Measurements from ENCODE around the gene MED14.
A peak's percentile ranks its signal among the peaks of the same experiment; 100 is the strongest.

The MED14 gene

DNA sequence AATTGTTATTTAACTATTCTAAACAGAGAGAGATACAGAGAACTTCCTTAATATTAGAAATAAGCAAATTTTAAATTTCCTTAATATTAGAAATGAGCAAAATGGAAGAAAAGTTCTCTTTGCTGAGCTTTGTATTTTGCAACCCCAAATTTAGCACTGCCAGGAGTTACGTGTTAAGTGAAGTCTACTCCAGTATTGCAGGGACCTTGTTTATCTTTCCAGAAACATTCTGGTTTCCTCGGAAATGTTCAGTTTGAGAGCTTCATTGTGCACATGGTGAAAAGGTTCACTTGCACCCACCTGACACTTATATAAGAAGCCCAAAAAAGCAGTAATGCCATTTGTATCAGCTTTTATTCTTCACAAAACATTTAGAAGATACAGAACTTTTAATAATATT, 81.8 kb downstream of the MED14 start:
- DNase-seq (ENCODE audit: low spot score) = no peak
- Histone ChIP-seq H4K91ac (ENCODE audit: low read depth, low read length, poor library complexity) (no peak overlapping the region), H3K4me2 (ENCODE audit: insufficient read depth, low read length, poor library complexity, severe bottlenecking) (no peak overlapping the region), H3K14ac (ENCODE audit: low read length) (no peak overlapping the region), H2AK5ac (ENCODE audit: low read depth, low read length) (no peak overlapping the region), H2BK120ac (ENCODE audit: low read depth, low read length) (no peak overlapping the region), H3K23ac (ENCODE audit: low read depth, low read length, poor library complexity) (no peak overlapping the region), H3K27me3 (ENCODE audit: control insufficient read depth in 3 of 3, insufficient read depth in 3 of 3, low read depth in 1 of 3, low read length in 3 of 3) (no peaks in the 10 kb centered on the region), H3K9ac (ENCODE audit: low read depth, low read length, poor library complexity) (no peak overlapping the region), H2BK12ac (ENCODE audit: low read length) (no peak overlapping the region), H4K8ac (ENCODE audit: low read depth, low read length) (no peak overlapping the region), H2AFZ (ENCODE audit: low read length) (no peak overlapping the region), H2BK15ac (ENCODE audit: low read length) (no peak overlapping the region), H3K27ac (replicated peaks; ENCODE audit: low read length) (no peak overlapping the region), H3K36me3 (replicated peaks in 1 of 2; ENCODE audit: control insufficient read depth in 2 of 2, insufficient read depth in 2 of 2, low read length in 2 of 2) (peaks cover 7 to 59% of the 10 kb centered on the region in 2 donors), H3K4me3 (ENCODE audit: low read length in 2 of 2) (no peak overlapping the region), H3K79me1 (ENCODE audit: low read depth, low read length) (no peaks in the 10 kb centered on the region), H3K4ac (ENCODE audit: low read length) (no peak overlapping the region), H2BK5ac (ENCODE audit: low read length) (no peak overlapping the region), H3K9me3 (replicated peaks in 1 of 2; ENCODE audit: control insufficient read depth in 2 of 2, insufficient read depth in 1 of 2, low read depth in 1 of 2, low read length in 2 of 2) (no peaks in the 10 kb centered on the region), H3K18ac (ENCODE audit: low read length) (no peak overlapping the region), H3K4me1 (ENCODE audit: control insufficient read depth in 2 of 2, insufficient read depth in 1 of 2, low read depth in 1 of 2, low read length in 2 of 2) (no peaks in the 10 kb centered on the region)
- WGBS, 2 donors (ENCODE audit: extremely low coverage in 2 of 2, insufficient read length in 2 of 2, insufficient replicate concordance in 1 of 2) = no CpG with 5 or more reads among the region's 2 CpGs

- Histone ChIP-seq H3K9me3 (replicated peaks in 1 of 2; ENCODE audit: control insufficient read depth in 2 of 2, insufficient read depth in 1 of 2, low read depth in 1 of 2, low read length in 2 of 2) (no peaks in the 10 kb centered on the region), H3K9ac (ENCODE audit: low read depth, low read length, poor library complexity) (no peak overlapping the region), H2AFZ (ENCODE audit: low read length) (no peak overlapping the region), H3K27ac (replicated peaks; ENCODE audit: low read length) (no peak overlapping the region), H3K36me3 (replicated peaks in 1 of 2; ENCODE audit: control insufficient read depth in 2 of 2, insufficient read depth in 2 of 2, low read length in 2 of 2) (peaks cover 7 to 58% of the 10 kb centered on the region in 2 donors), H2BK5ac (ENCODE audit: low read length) (no peak overlapping the region), H4K91ac (ENCODE audit: low read depth, low read length, poor library complexity) (no peak overlapping the region), H3K14ac (ENCODE audit: low read length) (no peak overlapping the region), H3K4me2 (ENCODE audit: insufficient read depth, low read length, poor library complexity, severe bottlenecking) (no peak overlapping the region), H3K23ac (ENCODE audit: low read depth, low read length, poor library complexity) (no peak overlapping the region), H3K18ac (ENCODE audit: low read length) (no peak overlapping the region), H3K4ac (ENCODE audit: low read length) (no peak overlapping the region), H3K4me1 (ENCODE audit: control insufficient read depth in 2 of 2, insufficient read depth in 1 of 2, low read depth in 1 of 2, low read length in 2 of 2) (no peaks in the 10 kb centered on the region), H2BK15ac (ENCODE audit: low read length) (no peak overlapping the region), H2AK5ac (ENCODE audit: low read depth, low read length) (no peak overlapping the region), H3K79me1 (ENCODE audit: low read depth, low read length) (no peaks in the 10 kb centered on the region), H4K8ac (ENCODE audit: low read depth, low read length) (no peak overlapping the region), H3K4me3 (ENCODE audit: low read length in 2 of 2) (no peak overlapping the region), H2BK120ac (ENCODE audit: low read depth, low read length) (no peak overlapping the region), H3K27me3 (ENCODE audit: control insufficient read depth in 3 of 3, insufficient read depth in 3 of 3, low read depth in 1 of 3, low read length in 3 of 3) (no peaks in the 10 kb centered on the region), H2BK12ac (ENCODE audit: low read length) (no peak overlapping the region)
- no CpG with 5 or more reads among the region's 1 CpG for WGBS, 2 donors (ENCODE audit: extremely low coverage in 2 of 2, insufficient read length in 2 of 2, insufficient replicate concordance in 1 of 2)
- DNase-seq (ENCODE audit: low spot score) = no peak
These were observed 82.7 kb downstream of the MED14 start for GRCh38 chrX:40652664-40653063.

- H4K8ac ChIP-seq (ENCODE audit: low read depth, low read length) = no peak overlapping the region
- H3K18ac ChIP-seq (ENCODE audit: low read length) = no peak overlapping the region
- no CpG with 5 or more reads among the region's 3 CpGs for WGBS, 2 donors (ENCODE audit: extremely low coverage in 2 of 2, insufficient read length in 2 of 2, insufficient replicate concordance in 1 of 2)
- H3K14ac ChIP-seq (ENCODE audit: low read length) = no peak overlapping the region
- H3K4me2 ChIP-seq (ENCODE audit: insufficient read depth, low read length, poor library complexity, severe bottlenecking) = no peak overlapping the region
- no peak overlapping the region for H2BK15ac ChIP-seq (ENCODE audit: low read length)
- H3K27ac ChIP-seq (replicated peaks; ENCODE audit: low read length) = no peak overlapping the region
- H2BK120ac ChIP-seq (ENCODE audit: low read depth, low read length) = no peak overlapping the region
- no peak overlapping the region for H2BK12ac ChIP-seq (ENCODE audit: low read length)
- H3K23ac ChIP-seq (ENCODE audit: low read depth, low read length, poor library complexity) = no peak overlapping the region
- no peak overlapping the region for H3K9ac ChIP-seq (ENCODE audit: low read depth, low read length, poor library complexity)
- no peak overlapping the region for H4K91ac ChIP-seq (ENCODE audit: low read depth, low read length, poor library complexity)
- no peak overlapping the region for H3K4ac ChIP-seq (ENCODE audit: low read length)
- H2BK5ac ChIP-seq (ENCODE audit: low read length) = no peak overlapping the region
- peak; percentile 38 for DNase-seq (ENCODE audit: low spot score)
- no peaks in the 10 kb centered on the region for H3K27me3 ChIP-seq (ENCODE audit: control insufficient read depth in 3 of 3, insufficient read depth in 3 of 3, low read depth in 1 of 3, low read length in 3 of 3)
- no peak overlapping the region for H2AFZ ChIP-seq (ENCODE audit: low read length)
- no peak overlapping the region for H2AK5ac ChIP-seq (ENCODE audit: low read depth, low read length)
- H3K4me1 ChIP-seq (ENCODE audit: control insufficient read depth in 2 of 2, insufficient read depth in 1 of 2, low read depth in 1 of 2, low read length in 2 of 2) = no peaks in the 10 kb centered on the region
- no peaks in the 10 kb centered on the region for H3K79me1 ChIP-seq (ENCODE audit: low read depth, low read length)
- H3K4me3 ChIP-seq (ENCODE audit: low read length in 2 of 2) = no peak overlapping the region
- no peaks in the 10 kb centered on the region for H3K9me3 ChIP-seq (replicated peaks in 1 of 2; ENCODE audit: control insufficient read depth in 2 of 2, insufficient read depth in 1 of 2, low read depth in 1 of 2, low read length in 2 of 2)
- H3K36me3 ChIP-seq (replicated peaks in 1 of 2; ENCODE audit: control insufficient read depth in 2 of 2, insufficient read depth in 2 of 2, low read length in 2 of 2) = peaks cover 4 to 51% of the 10 kb centered on the region in 2 donors
These were observed 83.6 kb downstream of the MED14 start for GRCh38 chrX:40651620-40652223.

DNA sequence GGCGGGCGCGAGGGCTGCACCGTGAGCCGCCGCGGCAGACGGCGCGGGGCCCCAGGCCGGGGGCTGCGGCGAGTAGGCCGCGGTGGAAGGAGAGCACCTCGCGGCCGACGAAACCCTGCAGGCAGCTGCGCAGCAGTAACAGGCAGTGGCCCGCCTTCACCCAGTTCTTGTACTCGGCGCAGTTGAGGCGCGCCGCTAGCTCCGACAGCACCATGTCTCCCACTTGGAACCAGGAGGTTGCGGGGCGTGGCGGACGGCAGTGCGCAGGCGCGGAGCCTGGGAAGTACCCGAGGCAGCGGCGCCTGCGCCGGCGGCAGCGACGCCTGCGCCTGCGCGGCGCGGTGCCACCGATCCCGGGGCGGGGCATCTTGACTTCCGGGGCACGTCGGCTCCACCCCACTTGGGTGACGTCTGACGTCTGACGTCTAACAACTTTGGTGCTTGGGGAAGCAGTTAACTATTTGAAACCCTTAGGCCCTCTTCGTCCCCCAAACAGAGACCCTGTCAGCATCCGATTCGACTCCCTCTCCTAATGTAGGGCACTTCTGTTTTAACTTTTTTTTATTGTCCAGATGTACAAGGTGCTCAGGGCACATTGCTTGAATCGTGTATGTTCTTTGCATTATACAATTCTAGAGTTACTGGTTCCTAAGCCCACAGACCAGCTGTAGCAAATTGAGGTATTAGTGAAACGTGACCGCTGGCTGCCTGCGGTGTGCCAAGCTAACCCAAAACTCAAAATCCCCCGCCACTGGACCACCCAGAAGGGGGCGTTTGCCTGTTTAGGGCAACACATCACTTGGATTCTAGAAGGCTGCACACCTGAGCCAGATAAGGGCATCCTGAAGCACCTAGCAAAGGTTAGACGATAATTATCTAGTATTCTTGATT, 87.8 kb downstream of the MED14 start, which contains the start of gene CXorf38:
Gene CXorf38 (minus strand): TSS at position 255 of the 891 bp plus-strand sequence. CDS start 41 bp downstream, at position 214.
- Histone ChIP-seq H2AFZ (ENCODE audit: low read length) (peak within 1 kb of the TSS; percentile 93), H2BK5ac (ENCODE audit: low read length) (no peak within 1 kb of the TSS), H3K4ac (ENCODE audit: low read length) (no peak within 1 kb of the TSS), H3K36me3 (replicated peaks in 1 of 2; ENCODE audit: control insufficient read depth in 2 of 2, insufficient read depth in 2 of 2, low read length in 2 of 2) (peaks cover 0 to 31% of the 10 kb centered on the region in 2 donors), H3K4me2 (ENCODE audit: insufficient read depth, low read length, poor library complexity, severe bottlenecking) (peak within 1 kb of the TSS; percentile 54), H2BK15ac (ENCODE audit: low read length) (no peak within 1 kb of the TSS), H3K4me3 (ENCODE audit: low read length in 2 of 2) (peak within 1 kb of the TSS; percentile 74 to 94), H3K18ac (ENCODE audit: low read length) (peak within 1 kb of the TSS; percentile 85), H3K9ac (ENCODE audit: low read depth, low read length, poor library complexity) (peak within 1 kb of the TSS; percentile 60), H3K79me1 (ENCODE audit: low read depth, low read length) (peaks cover 3% of the 10 kb centered on the region), H3K27me3 (ENCODE audit: control insufficient read depth in 3 of 3, insufficient read depth in 3 of 3, low read depth in 1 of 3, low read length in 3 of 3) (no peaks in the 10 kb centered on the region), H3K14ac (ENCODE audit: low read length) (no peak within 1 kb of the TSS), H3K27ac (replicated peaks; ENCODE audit: low read length) (peak within 1 kb of the TSS; percentile 42), H2AK5ac (ENCODE audit: low read depth, low read length) (no peak within 1 kb of the TSS), H2BK120ac (ENCODE audit: low read depth, low read length) (no peak within 1 kb of the TSS), H3K9me3 (replicated peaks in 1 of 2; ENCODE audit: control insufficient read depth in 2 of 2, insufficient read depth in 1 of 2, low read depth in 1 of 2, low read length in 2 of 2) (no peaks in the 10 kb centered on the region), H4K8ac (ENCODE audit: low read depth, low read length) (no peak within 1 kb of the TSS), H2BK12ac (ENCODE audit: low read length) (no peak within 1 kb of the TSS), H3K4me1 (ENCODE audit: control insufficient read depth in 2 of 2, insufficient read depth in 1 of 2, low read depth in 1 of 2, low read length in 2 of 2) (peaks cover 0 to 3% of the 10 kb centered on the region in 2 donors), H4K91ac (ENCODE audit: low read depth, low read length, poor library complexity) (no peak within 1 kb of the TSS), H3K23ac (ENCODE audit: low read depth, low read length, poor library complexity) (no peak within 1 kb of the TSS)
- no CpG with 5 or more reads among the region's 66 CpGs for WGBS, 2 donors (ENCODE audit: extremely low coverage in 2 of 2, insufficient read length in 2 of 2, insufficient replicate concordance in 1 of 2)
- peak; percentile 84 for DNase-seq (ENCODE audit: low spot score)
